HEK293 (cell line): Measurements from ENCODE around the gene TBK1.

Experiments
- CTCF ChIA-PET: fragments of 350-600 bp; formaldehyde crosslinking; extraction: SDS; loops from one replicate; lab custom pipeline; 2021; ENCODE audit warnings: antibody characterized with exemption; lab: Yijun Ruan, JAX
- POLR2A ChIA-PET: fragments of 300-600 bp; formaldehyde crosslinking; extraction: SDS; loops from one replicate; lab custom pipeline; 2020; ENCODE audit warnings: antibody characterized with exemption, inconsistent platforms; lab: Yijun Ruan, JAX
- H3K27ac ChIP-seq: fragments of 200-500 bp; sonication (Bioruptor generic); 2 replicates; pipeline ENCODE4 v1.5.1; 2014; ENCODE audit warnings: low read depth, low read length, control low read depth, inconsistent platforms; ENCODE audit errors: extremely low read depth
- H3K36me3 ChIP-seq, 2 experiments: fragments of 200-500 bp in 1 of 2; sonication (Bioruptor generic) in 1 of 2; 1 replicate in 1 of 2; 2 replicates in 1 of 2; pipeline ENCODE4 v1.5.1; 2014 to 2017; ENCODE audit warnings: inconsistent platforms in 2 of 2, low read length in 2 of 2; ENCODE audit not compliant: control insufficient read depth in 2 of 2, insufficient read depth in 1 of 2
- H3K4me1 ChIP-seq: fragments of 200-500 bp; sonication (Bioruptor generic); 2 replicates; pipeline ENCODE4 v1.5.1; 2014; ENCODE audit warnings: mild to moderate bottlenecking, low read length, inconsistent platforms; ENCODE audit not compliant: control insufficient read depth, insufficient read depth
- H3K4me3 ChIP-seq: 2 replicates; pipeline ENCODE4 v1.5.1; 2011; ENCODE audit warnings: low read depth, mild to moderate bottlenecking, control low read depth, low read length, moderate library complexity
- H3K9me3 ChIP-seq: fragments of 200-500 bp; sonication (Bioruptor generic); 2 replicates; pipeline ENCODE4 v1.5.1; 2014; ENCODE audit warnings: low read depth, low read length, inconsistent platforms; ENCODE audit not compliant: control insufficient read depth, insufficient read depth
- FEZF1 ChIP-seq: fragments of 450-650 bp; formaldehyde crosslinking; IDR thresholded peaks from 2 replicates; pipeline ENCODE4 v1.5.1; 2016; ENCODE audit warnings: missing biosample characterization, missing genetic modification characterization
- PATZ1 ChIP-seq: fragments of 450-650 bp; formaldehyde crosslinking; IDR thresholded peaks from 2 replicates; pipeline ENCODE4 v1.5.1; 2016; ENCODE audit warnings: missing biosample characterization, missing genetic modification characterization
- SCRT1 ChIP-seq: fragments of 450-650 bp; formaldehyde crosslinking; IDR thresholded peaks from 2 replicates; pipeline ENCODE4 v1.5.1; 2016; ENCODE audit warnings: missing biosample characterization, missing genetic modification characterization, borderline replicate concordance
- ZBTB10 ChIP-seq: fragments of 450-650 bp; formaldehyde crosslinking; IDR thresholded peaks from 2 replicates; pipeline ENCODE4 v1.5.1; 2016; ENCODE audit warnings: missing biosample characterization, missing genetic modification characterization
- ZFHX2 ChIP-seq: fragments of 450-650 bp; formaldehyde crosslinking; conservative IDR thresholded peaks from 2 replicates; pipeline ENCODE4 v1.5.1; 2016; ENCODE audit warnings: missing biosample characterization, missing genetic modification characterization
- ZFP41 ChIP-seq: fragments of 450-650 bp; formaldehyde crosslinking; IDR thresholded peaks from 2 replicates; pipeline ENCODE4 v1.5.1; 2016; ENCODE audit warnings: missing biosample characterization, missing genetic modification characterization, borderline replicate concordance
- ZNF221 ChIP-seq: fragments of 450-650 bp; formaldehyde crosslinking; IDR thresholded peaks from 2 replicates; pipeline ENCODE4 v1.5.1; 2017; ENCODE audit warnings: missing biosample characterization, missing genetic modification characterization, borderline replicate concordance
- ZNF266 ChIP-seq: fragments of 450-650 bp; formaldehyde crosslinking; IDR thresholded peaks from 2 replicates; pipeline ENCODE4 v1.5.1; 2016; ENCODE audit warnings: missing biosample characterization, missing genetic modification characterization, low read depth
- ZNF274 ChIP-seq, 2 experiments: fragments of 200-500 bp in 1 of 2; fragments of 450-650 bp in 1 of 2; sonication (Bioruptor generic) in 1 of 2; formaldehyde crosslinking in 1 of 2; IDR thresholded peaks; 2 replicates each; pipeline versions ENCODE4 v1.5.1 to v1.6.1; 2014 to 2016; ENCODE audit warnings: borderline replicate concordance in 1 of 2, inconsistent platforms in 1 of 2, low read length in 1 of 2, missing biosample characterization in 1 of 2, missing genetic modification characterization in 1 of 2
- ZNF350 ChIP-seq: fragments of 450-650 bp; formaldehyde crosslinking; IDR thresholded peaks from 2 replicates; pipeline ENCODE4 v1.5.0; 2017; ENCODE audit warnings: missing biosample characterization, mild to moderate bottlenecking, missing genetic modification characterization
- ZNF354C ChIP-seq: fragments of 450-650 bp; formaldehyde crosslinking; IDR thresholded peaks from 2 replicates; pipeline ENCODE4 v1.5.1; 2016; ENCODE audit warnings: missing biosample characterization, missing genetic modification characterization, low read depth, borderline replicate concordance
- ZNF501 ChIP-seq: fragments of 450-650 bp; formaldehyde crosslinking; IDR thresholded peaks from 2 replicates; pipeline ENCODE4 v1.5.1; 2016; ENCODE audit warnings: missing biosample characterization, missing genetic modification characterization
- ZNF510 ChIP-seq: fragments of 450-650 bp; formaldehyde crosslinking; IDR thresholded peaks from 2 replicates; pipeline ENCODE4 v1.5.1; 2018; ENCODE audit warnings: mild to moderate bottlenecking, missing genetic modification characterization, missing biosample characterization; ENCODE audit not compliant: insufficient replicate concordance
- ZNF513 ChIP-seq: fragments of 450-650 bp; IDR thresholded peaks from 2 replicates; pipeline ENCODE4 v1.5.1; 2018; ENCODE audit warnings: missing biosample characterization, missing genetic modification characterization
- ZNF514 ChIP-seq: fragments of 450-650 bp; formaldehyde crosslinking; IDR thresholded peaks from 2 replicates; pipeline ENCODE4 v1.5.1; 2016; ENCODE audit warnings: missing biosample characterization, missing genetic modification characterization
- ZNF544 ChIP-seq: fragments of 450-650 bp; formaldehyde crosslinking; IDR thresholded peaks from 2 replicates; pipeline ENCODE4 v1.5.0; 2017; ENCODE audit warnings: missing biosample characterization, missing genetic modification characterization
- ZNF555 ChIP-seq: fragments of 450-650 bp; formaldehyde crosslinking; conservative IDR thresholded peaks from 2 replicates; pipeline ENCODE4 v1.5.1; 2017; ENCODE audit warnings: missing biosample characterization, mild to moderate bottlenecking, missing genetic modification characterization, inconsistent platforms
- ZNF561 ChIP-seq: fragments of 450-650 bp; IDR thresholded peaks from 2 replicates; pipeline ENCODE4 v1.5.1; 2018; ENCODE audit warnings: missing biosample characterization, missing genetic modification characterization, borderline replicate concordance
- ZNF621 ChIP-seq: fragments of 450-650 bp; formaldehyde crosslinking; IDR thresholded peaks from 2 replicates; pipeline ENCODE4 v1.5.1; 2017; ENCODE audit warnings: missing biosample characterization, missing genetic modification characterization
- ZNF837 ChIP-seq: fragments of 450-650 bp; formaldehyde crosslinking; IDR thresholded peaks from 2 replicates; pipeline ENCODE4 v1.5.1; 2016; ENCODE audit warnings: missing biosample characterization, missing genetic modification characterization
- ZSCAN16 ChIP-seq: fragments of 450-650 bp; formaldehyde crosslinking; IDR thresholded peaks from 2 replicates; pipeline ENCODE4 v1.5.1; 2016; ENCODE audit warnings: missing biosample characterization, missing genetic modification characterization
- ZSCAN5A ChIP-seq: fragments of 450-650 bp; formaldehyde crosslinking; IDR thresholded peaks from 2 replicates; pipeline ENCODE4 v1.5.1; 2016; ENCODE audit warnings: missing biosample characterization, missing genetic modification characterization

Gene TBK1

GRCh38 chr12:64412459-64412858 is 39.5 kb upstream of the TBK1 start (continued):
- TF ChIP-seq PATZ1 (tag by site-specific recombination), result no peak
- no peak for TF ChIP-seq ZNF561 (tag by site-specific recombination)
- TF ChIP-seq ZNF555 (tag by site-specific recombination), result no peak
- TF ChIP-seq FEZF1 (tag by site-specific recombination), result 0 out of 2 replicates have a peak, but pooled peaks have one; percentile 21
- TF ChIP-seq ZFHX2 (tag by site-specific recombination), result 0 out of 2 replicates have a peak, but pooled peaks have one; percentile 7
- TF ChIP-seq ZNF350 (tag by site-specific recombination), result no peak
- TF ChIP-seq SCRT1 (tag by site-specific recombination), result peak; percentile 32; the same call in 1 of the 2 replicates

GRCh38 chr12:64413884-64414283 is 38.0 kb upstream of the TBK1 start:
- H3K36me3 ChIP-seq, result peaks cover 62 to 88% of the 10 kb centered on the region in 2 experiments
- CTCF ChIA-PET, result no interaction called here
- no peak overlapping the region for H3K27ac ChIP-seq
- H3K9me3 ChIP-seq, result no peaks in the 10 kb centered on the region
- no peak overlapping the region for H3K4me3 ChIP-seq
- POLR2A ChIA-PET, result no interaction called here
- TF ChIP-seq ZNF266 (no peak), ZSCAN5A (tag by site-specific recombination) (no peak), ZFP41 (no peak)
- H3K4me1 ChIP-seq, result no peaks in the 10 kb centered on the region

- ChIA-PET POLR2A (no interaction called here), CTCF (interaction anchor here (0.6 to 0.7 kb wide), 2 partner anchors 27 to 575 kb away, joined by 3 read pairs; no protein-coding TSS in a partner anchor)
- peaks cover 77 to 94% of the 10 kb centered on the region in 2 experiments for H3K36me3 ChIP-seq
These were observed 33.7 kb upstream of the TBK1 start for GRCh38 chr12:64418209-64418608.

GRCh38 chr12:64419696-64420095 is 32.2 kb upstream of the TBK1 start:
- Histone ChIP-seq H3K27ac (no peak overlapping the region), H3K36me3 (peaks cover 82 to 94% of the 10 kb centered on the region in 2 experiments), H3K4me1 (no peaks in the 10 kb centered on the region), H3K4me3 (no peak overlapping the region), H3K9me3 (no peaks in the 10 kb centered on the region)
- CTCF ChIA-PET, result no interaction called here
- POLR2A ChIA-PET, result no interaction called here
- TF ChIP-seq ZBTB10 (tag by site-specific recombination) (no peak), ZNF354C (tag by site-specific recombination) (no peak), ZSCAN16 (tag by site-specific recombination) (no peak), ZNF501 (tag by site-specific recombination) (no peak), ZNF221 (no peak), ZNF514 (tag by site-specific recombination) (no peak), ZNF561 (tag by site-specific recombination) (no peak), ZNF513 (no peak)

More at GRCh38 chr12:64418209-64418608, 33.7 kb upstream of the TBK1 start:
- TF ChIP-seq ZNF274 (IDR thresholded peaks at IDR 0.05; ENCODE audit: low read length), result no peak
- TF ChIP-seq ZNF274 (tag by site-specific recombination; IDR thresholded peaks at IDR 0.05; ENCODE audit: borderline replicate concordance), result no peak
- TF ChIP-seq ZNF510 (tag by site-specific recombination), result no peak
- TF ChIP-seq ZNF837 (tag by site-specific recombination), result no peak
- TF ChIP-seq ZNF621 (tag by site-specific recombination), result no peak
- TF ChIP-seq ZNF544, result no peak
- Histone ChIP-seq H3K27ac (no peak overlapping the region), H3K4me3 (no peak overlapping the region), H3K4me1 (no peaks in the 10 kb centered on the region), H3K9me3 (no peaks in the 10 kb centered on the region)
